Stimulated activated CD8-positive, alpha-beta memory T cell treated with anti-CD3 and anti-CD28 coated beads, Interleukin-15, amount 100 ng/mL, for 1 hour (primary cell): ENCODE results near the gene LRP5.

Experiments
- DNase-seq: peaks from one replicate; pipeline ENCODE4 v3.0.0-alpha.2; 2020; ENCODE audit warnings: low read depth

LRP5 gene

DNA sequence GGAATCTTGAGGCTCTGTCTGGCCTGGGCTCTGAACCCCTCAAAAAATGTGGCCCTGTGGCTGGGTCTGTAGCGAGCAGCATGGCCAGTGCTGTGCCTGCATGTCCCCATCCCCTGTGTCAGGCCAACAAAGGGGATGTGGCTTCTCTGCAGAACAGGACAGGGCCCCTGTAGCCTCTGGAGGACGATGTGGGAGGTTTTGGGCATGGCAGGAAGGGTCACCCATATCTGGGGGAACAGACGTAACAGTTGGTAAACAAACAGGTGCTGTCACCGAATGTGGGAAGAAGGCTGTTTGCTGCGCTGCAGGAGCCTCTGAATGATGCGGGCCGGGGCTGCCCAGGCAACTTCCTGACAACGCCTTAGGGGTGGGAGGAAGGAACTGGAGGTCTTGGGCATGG is 35.0 kb downstream of the LRP5 start:
- DNase-seq, result no peak

DNA sequence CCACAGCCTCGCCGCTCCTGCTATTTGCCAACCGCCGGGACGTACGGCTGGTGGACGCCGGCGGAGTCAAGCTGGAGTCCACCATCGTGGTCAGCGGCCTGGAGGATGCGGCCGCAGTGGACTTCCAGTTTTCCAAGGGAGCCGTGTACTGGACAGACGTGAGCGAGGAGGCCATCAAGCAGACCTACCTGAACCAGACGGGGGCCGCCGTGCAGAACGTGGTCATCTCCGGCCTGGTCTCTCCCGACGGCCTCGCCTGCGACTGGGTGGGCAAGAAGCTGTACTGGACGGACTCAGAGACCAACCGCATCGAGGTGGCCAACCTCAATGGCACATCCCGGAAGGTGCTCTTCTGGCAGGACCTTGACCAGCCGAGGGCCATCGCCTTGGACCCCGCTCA is 35.5 kb downstream of the LRP5 start:
- no peak for DNase-seq

DNA sequence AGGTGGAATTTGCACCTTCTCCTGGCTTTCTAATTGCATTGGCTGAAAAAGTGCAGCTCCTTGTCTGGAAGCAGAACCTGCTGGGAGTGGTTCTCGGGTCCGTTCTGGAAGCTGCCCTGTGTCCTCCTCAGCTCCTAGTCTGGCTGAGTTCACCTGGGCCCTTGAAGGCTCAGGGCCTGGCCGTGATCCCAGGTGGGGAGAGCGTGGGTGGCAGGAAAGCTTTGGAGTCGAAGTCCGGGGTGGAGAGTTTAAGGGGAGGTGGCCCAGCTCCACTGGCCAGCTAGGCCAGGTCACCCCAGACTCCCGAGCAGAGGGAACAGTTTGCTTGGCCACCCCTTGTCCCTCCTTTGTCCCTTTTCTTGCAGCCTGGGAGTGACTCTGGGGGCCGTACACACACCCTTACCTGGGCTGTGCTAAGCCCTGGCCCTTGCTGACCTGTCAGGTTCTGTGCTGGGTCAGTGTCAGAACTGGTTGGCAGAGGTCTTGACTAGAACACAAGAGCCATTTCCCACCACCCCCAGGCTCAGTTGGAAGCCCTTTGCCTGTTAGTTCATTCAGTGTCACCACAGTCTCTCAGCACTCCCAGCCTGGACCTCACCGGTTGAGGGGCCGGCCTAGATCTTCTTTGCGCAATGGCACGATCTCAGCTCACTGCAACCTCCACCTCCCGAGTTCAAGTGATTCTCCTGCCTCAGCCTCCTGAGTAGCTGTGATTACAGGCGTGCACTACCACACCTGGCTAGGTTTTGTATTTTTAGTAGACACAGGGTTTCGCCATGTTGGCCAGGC is 37.3 kb downstream of the LRP5 start:
- DNase-seq, result no peak

DNA sequence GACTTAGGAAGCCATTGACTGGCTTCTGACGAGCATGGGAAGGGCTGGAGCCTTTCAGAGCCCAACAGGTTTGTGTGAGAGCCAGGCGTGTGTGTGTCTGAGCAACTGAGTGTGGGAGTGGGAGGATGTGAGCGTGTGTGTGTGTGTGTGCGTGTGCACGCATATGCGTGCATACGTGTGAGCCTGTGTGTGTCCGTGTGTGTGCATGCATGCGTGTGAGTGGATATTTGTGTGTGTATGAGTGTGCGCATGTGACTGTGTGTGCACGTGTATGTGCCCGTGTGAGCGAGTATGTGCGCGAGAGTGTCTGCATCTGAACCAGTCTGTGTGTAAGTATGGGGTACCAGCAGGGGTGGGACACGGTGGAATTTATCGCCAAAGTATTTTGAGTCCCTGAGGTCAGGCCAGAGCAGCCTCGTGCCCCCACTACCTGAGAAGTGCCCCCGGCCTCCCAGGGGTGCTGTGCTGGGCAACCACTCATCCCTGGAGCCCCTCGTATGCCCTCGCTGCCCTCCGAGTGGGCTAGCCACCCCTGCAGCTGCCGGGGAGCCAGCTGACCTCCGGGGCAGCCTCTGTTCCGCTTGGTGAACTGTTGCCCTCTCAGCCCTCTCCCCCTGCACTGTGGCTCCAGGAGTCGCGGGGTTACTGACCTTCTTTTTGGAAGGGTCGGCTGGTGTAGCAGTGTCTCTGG is 38.5 kb downstream of the LRP5 start:
- DNase-seq, result no peak

DNA sequence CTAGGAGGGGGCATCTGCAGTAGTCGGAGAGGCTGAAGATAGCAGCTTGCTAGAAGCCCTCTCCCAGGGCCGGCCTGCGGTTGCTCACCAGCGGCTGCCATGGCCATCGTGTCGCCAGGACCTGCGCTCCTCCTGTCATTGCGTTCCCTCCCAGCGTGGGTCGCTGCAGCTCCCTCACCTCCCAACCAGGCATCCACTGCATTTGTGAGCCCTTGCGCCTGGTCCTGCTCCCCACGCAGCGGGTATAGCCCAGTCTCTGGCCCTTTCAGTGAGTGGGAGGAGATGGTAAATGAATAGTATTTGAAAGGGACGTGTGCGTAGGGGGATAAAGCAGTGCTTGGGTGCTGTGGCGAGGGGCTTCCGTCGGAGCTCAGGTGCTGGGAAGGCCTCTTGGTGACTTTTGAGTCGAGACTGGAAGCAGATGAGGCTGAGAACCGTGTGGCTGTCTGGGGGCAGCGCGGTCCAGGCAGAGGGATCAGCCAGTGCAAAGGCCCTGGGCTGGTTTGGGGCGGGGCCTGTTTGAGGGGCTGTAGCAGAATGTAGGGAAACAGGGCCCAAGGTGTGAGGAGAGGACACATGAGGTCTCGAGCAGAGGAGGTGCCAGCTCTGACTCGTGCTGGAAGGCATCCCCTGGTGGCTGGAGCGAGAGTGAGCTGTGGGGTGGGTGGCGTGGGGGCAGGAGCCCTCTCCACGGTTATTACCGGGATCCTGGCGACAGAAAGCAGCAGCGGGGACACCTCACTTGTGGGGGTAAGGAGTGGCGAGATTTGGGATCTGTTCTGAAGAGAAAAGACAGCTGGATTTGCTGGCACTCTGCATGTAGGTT is 39.3 kb downstream of the LRP5 start:
- no peak for DNase-seq

DNA sequence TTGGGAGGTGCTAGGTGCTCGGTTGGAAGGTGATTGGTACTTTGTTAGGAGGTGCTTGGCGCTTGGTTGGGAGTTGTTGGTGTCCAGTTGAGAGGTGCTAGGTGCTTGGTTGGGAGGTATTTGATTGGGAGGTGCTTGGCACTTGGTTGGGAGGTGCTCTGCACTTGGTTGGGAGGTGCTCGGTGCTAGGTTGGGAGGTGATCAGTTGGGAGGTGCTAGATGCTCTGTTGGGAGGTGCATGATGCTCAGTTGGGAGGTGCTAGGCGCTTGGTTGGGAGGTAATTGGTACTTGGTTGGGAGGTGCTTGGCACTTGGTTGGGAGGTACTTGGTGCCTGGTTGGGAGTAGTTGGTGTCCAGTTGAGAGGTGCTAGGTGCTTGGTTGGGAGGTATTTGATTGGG is 40.2 kb downstream of the LRP5 start:
- no peak for DNase-seq

DNA sequence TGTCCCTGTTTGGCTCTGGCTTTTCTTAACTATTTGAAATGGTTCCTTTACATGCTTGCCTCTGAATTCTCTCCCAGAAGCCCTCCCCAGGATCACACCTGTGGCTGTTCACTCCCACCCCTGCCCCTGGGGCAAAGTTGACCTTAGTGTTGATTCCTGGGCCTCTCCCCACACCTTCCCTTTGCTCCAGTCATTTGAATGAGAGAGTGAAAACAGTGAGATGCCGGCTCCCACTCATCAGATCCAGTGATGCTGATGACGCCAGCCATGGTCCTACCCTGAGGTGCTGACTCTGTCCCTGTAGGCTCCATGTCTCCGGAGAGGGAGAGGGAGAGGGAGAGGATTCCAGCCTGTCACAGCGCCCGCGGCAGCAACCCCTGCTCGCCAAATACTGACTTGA is 40.7 kb downstream of the LRP5 start:
- DNase-seq, result no peak

DNA sequence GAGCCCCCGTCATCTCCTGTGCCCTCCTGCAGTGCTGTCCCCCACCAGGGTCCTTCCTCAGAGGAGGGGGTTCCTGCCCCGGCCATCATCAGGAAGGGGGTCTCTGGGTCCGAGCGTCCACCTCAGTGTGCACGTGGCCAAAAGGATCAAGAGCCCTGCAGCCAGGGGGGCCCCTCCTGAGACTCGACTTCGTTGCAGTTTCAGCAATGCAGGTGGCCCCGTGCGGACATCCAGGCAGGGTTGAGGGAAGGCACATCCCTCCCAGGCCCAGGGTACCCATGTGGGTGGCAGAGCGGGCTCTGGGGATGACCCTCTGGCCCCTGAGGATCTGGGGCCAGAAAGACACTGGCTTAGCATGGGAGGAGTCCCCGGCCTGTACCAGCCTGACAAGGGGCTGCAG is 41.3 kb downstream of the LRP5 start:
- DNase-seq, result no peak

DNA sequence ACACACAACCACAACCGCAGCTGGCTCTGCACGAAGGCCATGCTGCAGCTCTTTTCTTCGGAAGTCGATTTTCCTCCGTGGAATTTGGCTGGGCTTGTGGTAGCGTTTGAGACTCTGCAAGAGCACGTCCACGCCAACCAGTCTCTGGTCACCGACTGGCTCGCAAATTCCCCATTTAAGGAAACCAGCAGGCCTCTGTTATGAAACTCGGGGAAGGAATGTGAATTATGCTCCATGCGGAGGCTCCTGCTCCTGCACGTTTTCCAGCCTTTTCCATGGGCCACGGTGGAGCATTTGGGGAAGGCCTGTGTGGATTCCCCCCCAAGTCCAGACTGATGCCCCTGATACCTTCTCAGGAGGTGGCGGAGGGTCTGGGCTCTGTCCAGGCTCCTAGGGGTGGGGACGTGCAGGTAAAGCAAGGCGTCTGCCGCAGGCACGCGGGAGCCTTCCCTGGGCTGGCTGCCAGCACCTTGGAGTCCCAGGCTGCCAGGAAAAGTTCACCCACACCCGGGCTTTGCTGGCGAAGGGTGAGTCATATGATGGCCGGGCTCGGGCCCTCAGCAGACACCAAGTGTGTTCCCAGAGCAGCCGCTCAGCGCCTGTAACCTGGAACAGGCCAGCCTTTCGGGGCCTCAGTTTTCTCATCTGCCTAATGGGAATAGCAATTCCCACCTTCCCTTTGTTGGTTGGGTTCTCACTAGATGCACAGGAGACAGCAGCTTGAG is 41.9 kb downstream of the LRP5 start:
- DNase-seq, result no peak

DNA sequence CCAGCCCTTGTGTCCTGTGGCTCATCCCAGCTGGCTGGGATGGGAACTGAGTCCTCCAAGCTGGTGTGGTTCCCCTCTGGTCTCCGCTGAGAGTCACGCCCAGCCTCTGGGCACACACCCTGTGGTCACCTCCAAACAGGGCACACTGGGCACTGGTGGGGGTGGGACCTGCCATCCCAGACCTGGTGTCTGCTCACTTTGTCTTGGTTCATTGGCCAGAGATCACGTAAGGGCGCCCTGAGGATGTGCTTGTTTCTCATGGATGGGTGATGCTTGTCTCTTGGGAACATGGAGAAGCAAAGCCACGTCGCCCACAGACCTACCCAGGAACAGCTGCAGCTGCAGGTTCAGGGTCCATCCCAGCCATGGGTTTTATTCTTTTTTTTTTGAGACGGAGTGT is 43.1 kb downstream of the LRP5 start:
- DNase-seq, result no peak

DNA sequence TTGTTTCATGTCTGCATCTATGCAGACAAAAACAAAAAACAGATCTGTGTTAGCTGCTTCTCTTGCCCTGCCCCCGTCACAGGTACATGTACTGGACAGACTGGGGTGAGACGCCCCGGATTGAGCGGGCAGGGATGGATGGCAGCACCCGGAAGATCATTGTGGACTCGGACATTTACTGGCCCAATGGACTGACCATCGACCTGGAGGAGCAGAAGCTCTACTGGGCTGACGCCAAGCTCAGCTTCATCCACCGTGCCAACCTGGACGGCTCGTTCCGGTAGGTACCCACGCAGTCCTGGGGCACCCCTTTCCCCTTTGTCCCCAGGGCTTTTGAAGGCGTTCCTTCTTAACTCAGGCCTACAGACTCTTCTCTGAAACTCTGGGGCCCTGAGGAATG is 45.2 kb downstream of the LRP5 start:
- no peak for DNase-seq

DNA sequence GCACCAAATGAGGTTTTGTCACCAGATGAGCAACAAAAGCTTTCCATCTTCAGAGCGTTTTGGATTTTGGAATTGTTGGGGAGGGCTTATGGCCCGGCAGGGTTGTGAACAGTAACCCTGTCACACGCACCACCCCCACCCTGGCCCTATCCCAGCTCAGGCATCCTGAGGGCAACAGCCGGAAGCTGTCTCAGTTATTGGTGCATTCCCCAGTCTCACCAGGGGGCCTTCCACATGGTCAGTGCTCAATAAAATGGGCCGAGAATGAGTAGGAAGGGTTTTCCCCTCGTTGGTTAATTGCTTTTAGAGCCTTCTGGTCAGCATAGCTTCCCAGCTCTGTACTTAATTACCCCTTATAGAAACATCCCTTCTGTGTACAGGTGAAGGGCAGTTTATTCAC is 46.0 kb downstream of the LRP5 start:
- DNase-seq, result no peak

DNA sequence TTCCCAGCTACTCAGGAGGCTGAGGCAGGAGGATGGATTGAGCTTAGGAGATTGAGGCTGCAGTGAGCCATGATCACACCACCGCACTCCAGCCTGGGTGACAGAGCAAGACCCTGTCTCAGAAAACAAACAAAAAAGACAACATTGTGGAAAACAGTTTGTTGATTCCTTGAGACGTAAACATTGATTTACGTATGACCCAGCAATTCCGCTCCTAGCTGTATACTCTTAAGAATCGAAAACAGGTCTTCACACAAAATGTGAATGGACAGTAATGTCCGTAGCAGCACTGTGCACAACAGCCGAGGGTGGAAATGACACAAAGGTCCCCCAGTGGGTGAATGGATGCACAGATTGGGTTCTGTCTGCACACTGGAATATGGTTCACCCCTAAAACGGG is 49.3 kb downstream of the LRP5 start:
- no peak for DNase-seq

DNA sequence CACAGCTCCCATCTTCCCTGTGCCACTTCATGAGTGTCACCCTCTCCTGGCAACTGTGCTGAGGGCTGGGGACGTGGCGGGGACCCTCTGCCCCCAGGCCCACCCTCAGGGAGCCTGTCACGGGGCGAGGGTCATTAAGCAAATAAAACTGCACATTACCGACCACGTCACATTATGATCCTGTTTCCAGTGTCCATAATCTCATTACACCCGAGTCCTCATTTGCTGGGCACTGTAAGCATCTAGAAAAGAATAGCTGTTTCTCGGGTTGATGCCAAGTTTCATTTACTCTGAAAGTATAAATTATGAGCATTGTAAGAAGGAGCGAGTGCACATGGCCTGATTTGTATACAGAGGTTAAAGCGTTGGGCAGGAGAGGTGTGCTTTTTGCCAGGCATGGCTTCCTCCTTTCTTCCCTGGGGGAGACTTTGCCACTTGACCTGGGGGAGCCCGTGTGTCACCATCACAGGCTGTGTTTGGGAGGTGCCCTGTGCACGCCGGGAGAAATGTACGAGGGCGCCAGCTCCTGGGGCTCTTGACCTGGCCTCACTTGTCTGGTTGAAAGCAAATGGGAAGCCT is 50.5 kb downstream of the LRP5 start:
- no peak for DNase-seq

DNA sequence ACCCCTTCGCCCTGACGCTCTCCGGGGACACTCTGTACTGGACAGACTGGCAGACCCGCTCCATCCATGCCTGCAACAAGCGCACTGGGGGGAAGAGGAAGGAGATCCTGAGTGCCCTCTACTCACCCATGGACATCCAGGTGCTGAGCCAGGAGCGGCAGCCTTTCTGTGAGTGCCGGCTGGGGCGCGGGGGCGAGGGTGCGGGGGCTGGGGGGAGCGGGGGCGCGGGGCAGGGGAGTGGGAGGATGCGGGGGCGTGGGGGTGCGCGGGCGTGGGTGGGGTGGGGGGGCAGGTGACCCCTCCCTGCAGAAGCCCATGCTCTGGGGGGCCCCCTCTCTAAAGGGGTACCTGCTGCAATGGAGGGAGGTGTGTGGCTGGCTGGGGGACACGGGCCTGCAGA is 51.4 kb downstream of the LRP5 start:
- no peak for DNase-seq

DNA sequence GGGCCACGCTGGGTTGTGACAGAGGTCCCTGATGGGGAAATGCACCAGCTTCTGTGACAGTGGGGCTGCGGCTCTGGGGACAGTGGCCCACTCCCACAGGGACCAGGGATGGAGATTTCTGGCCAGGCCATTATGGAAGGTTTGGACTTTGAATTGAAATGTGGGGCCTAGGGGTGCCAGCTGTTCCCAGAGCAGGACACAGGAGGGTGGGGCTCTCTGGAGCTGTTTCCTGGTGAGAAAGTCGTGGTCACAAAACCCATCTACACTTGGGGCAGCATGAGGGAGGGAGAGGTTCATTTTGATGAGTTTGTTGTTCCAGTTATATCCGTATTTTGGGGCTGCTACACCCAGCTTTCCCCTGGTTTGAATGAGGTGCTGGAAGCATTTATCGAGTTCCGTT is 52.2 kb downstream of the LRP5 start:
- no peak for DNase-seq

DNA sequence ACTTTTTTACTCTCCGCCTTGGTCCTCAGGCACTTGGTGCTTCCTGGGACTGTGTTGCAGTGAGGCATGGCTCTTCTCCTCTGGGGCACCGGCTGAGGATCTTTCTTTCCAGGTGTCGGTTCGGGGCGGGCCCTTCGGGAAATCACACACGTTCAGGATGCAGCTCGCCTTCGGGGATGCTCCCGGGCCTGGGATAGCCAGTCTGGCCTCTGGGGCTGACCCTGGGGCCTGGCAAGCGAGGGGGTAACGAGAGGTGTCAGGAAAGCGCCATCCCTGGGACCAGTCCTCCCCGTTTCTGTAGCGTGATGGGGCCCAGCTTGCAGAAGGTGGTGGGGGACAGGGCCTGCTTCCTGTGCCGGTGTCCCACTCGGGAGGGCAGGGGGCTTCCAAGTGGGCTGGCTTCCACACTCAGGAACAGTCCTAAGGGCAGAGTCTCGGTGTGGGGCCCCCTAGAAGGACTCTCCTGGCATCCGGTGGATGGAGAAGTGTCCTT is 53.6 kb downstream of the LRP5 start:
- DNase-seq, result no peak

DNA sequence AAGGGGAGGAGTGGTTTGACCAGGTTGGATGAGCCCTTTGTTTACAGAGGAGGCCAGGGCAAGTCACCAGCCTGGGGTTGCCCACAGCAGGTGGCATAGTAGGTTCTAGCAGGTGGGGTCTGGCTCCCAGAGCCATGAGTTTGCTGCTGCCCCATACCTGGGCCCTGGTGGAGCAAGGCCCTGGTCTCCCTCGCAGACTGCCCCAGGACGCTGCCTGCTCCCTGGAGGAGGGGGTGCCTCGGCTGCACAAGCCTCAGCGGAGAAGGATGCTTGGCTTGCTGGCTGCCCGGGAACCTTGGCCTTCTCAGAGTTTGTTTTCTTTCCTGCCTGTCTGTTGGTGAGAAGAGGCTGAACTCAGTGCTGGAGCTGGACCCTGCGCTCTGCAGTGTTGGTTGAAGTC is 54.9 kb downstream of the LRP5 start:
- DNase-seq, result no peak

DNA sequence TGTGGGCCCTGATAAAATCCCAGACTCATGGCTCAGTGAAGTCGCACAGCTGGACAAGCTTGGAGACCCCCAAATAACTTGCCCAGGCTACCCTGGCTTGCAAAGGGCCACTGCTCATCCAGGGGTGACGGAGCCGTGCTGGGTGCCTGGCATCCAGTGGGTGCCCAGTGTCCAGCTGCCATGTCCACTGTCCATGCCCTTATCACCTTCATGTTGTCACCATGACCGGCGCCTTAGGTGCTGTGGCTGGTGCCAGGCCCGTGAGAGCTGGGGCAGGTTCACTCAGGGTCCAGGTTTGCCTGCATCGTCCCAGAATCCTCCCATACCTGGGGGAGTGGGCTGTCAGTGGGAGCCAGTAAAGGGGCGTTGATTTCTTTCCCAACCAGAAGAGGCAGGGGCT is 57.4 kb downstream of the LRP5 start:
- no peak for DNase-seq

DNA sequence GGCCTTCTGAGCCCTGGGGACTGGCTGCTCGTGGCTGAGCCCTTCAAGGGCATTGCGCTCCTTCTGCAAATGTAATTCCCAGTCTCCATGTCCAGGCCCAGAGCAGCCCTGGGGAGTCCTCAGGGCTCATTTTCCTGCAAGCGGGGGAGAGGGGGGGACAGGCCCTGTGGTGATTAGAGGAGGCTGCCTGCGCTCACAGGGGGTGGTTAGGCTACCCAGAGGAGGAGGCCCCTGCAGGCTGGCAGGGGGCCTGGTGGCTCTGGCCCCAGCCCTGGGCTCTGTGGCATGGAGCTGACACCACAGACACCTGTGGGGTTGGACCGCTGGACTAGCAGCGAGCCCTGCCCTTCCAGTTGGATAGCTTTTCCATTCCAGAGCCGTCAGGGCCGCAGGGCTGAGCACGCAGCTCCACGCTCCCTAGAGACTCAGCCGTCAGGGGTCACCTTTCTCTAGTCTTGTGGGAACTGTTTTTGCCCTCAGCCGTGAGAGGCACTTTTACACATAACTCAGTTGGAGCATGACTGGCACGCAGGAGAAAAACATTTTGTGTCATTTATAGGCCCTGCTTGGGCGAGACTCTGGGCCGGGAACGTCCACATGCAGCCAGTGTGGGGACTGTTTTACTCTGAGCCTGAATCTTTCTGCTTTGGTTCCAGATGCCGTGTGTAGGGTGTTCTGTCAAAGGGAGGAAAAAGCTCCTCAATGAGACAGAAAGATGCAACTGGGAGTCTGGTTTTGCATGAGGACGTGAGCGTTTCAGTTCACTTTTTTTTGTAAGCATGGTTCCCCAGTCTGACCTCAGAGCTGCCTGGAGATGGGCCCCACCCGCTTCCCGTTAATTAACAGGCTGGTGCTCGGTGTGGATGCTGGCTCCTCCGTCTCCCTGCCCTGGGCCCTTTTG is 58.1 kb downstream of the LRP5 start:
- no peak for DNase-seq
